CD4-positive, alpha-beta T cell treated with Interleukin-1 beta for 1 hour (primary cell): ENCODE data around the gene MEAK7.

Source experiments
- DNase-seq, 2 donors: peaks; one replicate each; pipeline ENCODE4 v3.0.0-alpha.2; 2020 to 2022

Gene MEAK7

DNA sequence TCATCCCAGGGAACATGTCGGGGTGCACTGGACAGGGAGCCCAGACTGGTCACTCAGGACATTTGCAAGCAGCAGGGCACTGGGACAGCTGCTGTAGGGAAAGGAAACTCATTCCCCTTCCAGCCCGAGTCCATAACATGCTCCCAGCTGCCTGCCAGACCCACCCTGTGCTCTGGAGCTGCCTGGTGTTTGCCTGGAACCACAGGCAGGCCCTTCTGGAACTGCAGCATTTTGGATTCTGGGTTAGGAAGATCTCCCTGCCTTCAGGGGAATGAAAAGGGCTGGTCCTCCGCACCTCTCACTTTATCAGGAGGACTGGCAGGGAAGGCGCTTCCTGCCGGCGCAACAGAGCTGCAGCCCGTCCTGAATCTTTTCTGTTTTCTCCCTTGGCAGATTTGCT is 41.2 kb downstream of the MEAK7 start:
- no peak for DNase-seq

DNA sequence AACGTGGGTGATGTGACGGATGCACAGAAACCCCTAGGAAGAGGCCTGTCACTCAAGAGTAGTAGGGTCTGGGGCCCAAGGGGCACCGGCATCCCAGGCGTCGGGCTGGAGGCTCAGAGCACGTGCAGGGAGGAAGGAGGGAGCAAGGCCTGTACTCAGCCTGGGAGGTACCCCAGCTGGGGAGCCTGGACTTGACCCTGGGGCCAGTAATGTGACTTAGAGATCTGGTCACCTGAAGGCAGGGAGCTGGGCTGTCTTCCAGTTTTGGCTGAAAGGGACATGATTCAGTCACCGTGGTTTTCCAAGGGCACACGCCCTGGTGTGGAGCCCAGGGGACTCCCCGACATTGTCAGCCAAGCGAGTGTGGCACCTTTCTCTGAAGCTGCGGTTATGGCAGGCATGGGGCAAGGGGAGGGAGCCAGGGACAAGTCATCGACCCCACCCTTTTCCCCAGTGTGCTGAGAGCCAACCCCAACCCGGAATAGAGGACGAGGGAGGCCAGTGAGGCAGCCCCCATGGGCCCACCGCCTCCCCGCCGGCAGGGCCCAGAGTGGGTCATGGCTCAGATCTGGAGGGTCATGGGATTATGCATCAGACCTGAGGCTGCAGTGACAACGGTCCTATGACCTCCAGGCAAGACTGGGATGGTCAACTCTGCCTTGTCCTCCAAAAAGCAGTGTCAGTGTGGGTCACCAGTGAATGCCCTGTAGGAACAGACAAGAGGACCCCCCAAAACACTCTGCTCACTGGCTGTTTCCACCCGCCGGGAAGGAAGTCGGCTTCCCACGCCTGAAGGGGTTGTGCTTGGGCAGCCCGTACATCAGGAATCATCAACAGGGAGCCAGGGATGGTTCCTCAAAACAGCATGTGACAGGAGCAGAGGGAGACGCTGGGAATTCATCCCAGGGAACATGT is 41.9 kb downstream of the MEAK7 start:
- DNase-seq = no peak

DNA sequence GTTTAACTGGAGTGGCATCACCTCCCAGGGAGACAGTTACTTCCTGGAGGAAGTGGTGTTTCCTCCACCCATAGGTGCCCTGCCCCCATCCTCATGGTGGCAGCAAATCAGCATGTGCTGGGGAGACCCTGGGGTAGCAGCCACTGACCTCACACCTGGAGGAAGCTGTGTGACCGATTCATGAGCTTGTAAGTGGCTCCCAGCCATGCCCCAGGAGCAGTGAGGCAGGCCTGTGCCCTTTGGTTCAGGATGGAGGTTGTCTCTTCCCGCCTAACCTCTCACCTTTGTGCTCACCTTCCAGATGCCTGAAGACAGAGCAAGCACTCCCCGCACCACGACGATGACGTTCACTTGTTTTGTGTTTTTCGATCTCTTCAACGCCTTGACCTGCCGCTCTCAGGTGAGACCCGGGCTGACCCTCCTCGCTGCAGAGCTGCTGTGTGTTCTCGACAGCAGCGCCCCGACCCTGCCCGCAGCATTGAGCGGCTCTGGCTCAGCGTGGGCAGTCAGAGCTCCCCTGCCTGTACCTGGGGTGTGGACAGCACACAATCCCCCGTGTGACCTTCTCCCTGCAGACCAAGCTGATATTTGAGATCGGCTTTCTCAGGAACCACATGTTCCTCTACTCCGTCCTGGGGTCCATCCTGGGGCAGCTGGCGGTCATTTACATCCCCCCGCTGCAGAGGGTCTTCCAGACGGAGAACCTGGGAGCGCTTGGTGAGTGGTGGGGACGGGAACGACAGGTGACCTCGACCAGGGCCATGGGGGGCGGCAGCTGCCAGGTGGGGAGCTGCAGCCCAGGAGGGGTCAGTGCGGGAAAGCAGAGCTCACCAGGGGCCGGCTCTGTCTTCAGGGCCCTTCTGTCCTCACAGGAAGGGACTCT is 42.8 kb downstream of the MEAK7 start:
- no peak for DNase-seq

DNA sequence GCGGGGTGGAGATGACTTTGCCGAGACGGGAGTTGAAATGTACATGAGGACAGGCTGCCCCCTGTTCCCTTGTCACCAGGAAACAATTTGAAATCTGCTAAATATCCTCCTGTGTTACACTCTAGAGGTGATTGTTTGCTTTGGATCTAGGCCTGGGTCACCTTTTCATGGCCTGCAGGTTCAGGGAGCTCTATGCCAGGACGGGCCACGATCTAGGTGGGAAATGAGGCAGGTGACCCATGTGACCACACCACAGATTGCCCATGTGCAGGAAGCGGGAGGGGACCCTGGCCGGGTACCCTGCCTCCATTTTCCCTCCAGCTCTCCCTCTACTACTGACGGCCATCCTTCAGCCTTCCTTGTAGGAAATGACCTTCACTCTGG is 43.4 kb downstream of the MEAK7 start:
- no peak for DNase-seq

DNA sequence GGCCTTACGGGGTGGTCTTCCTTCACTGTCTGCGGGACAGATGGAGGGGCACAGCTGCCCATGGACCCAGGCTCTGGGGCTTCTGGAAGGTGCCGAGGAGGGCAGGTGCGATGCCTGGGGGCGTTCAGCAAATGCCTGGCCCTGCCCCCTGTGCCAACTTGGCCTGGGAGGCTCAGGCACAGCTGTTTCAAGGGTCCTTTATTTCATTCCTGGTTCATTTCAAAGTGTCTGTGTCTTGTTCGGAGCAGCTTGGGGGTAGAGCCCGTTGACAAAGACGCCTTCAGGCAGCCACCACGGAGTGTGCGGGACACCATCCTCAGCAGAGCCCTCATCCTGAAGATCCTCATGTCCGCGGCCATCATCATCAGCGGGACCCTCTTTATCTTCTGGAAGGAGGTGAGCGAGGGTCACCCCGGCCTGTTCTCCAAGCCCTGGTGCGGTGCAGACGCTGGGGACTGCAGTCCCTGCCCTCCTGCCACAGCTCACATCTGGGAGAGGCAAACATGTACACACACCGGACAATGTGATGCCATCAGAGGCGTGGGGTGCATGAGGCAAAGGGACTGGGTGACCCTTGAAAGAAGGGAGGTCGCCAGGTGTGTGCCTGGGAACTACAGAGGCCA is 43.9 kb downstream of the MEAK7 start:
- DNase-seq = no peak

DNA sequence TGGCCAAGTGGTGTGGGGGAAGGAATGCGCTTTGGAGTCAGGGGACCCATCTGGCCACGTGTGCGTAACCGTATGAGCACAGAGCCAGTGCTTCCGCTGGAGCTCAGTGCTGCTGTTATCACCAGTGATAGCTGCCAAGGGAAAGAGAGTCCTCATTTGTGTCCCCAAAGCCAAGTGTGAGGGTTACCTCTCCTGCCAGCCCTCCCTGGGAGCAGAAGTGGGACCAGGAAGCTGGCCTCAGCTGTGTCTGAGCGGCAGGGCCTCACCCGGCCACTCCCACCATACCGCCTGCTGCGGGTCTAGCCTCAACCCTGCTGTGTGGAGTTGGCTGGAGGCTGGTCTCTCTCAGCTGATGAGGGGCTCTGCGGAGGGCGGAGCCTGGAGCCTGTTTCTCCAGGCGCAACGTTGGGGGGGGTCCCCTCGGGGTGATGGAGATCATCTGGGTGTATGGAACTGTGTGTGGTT is 44.5 kb downstream of the MEAK7 start:
- DNase-seq = no peak

DNA sequence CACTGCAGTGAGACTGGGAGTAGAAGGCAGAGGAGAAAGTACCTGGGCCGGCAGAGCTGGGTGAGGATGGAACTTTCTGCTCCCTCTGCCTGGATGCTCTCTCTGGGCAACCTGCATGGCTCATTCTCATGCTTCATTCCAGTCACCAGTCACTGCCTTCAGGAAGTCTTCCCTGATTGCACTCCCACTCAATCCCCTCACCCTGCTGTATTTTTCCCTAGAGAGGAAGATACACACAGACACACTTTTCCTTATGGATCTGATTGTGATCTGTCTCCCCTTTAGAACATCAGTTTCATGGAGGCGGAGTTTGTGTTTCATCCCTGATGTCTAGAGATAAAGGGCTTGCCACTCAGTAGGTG is 44.9 kb downstream of the MEAK7 start:
- no peak for DNase-seq

DNA sequence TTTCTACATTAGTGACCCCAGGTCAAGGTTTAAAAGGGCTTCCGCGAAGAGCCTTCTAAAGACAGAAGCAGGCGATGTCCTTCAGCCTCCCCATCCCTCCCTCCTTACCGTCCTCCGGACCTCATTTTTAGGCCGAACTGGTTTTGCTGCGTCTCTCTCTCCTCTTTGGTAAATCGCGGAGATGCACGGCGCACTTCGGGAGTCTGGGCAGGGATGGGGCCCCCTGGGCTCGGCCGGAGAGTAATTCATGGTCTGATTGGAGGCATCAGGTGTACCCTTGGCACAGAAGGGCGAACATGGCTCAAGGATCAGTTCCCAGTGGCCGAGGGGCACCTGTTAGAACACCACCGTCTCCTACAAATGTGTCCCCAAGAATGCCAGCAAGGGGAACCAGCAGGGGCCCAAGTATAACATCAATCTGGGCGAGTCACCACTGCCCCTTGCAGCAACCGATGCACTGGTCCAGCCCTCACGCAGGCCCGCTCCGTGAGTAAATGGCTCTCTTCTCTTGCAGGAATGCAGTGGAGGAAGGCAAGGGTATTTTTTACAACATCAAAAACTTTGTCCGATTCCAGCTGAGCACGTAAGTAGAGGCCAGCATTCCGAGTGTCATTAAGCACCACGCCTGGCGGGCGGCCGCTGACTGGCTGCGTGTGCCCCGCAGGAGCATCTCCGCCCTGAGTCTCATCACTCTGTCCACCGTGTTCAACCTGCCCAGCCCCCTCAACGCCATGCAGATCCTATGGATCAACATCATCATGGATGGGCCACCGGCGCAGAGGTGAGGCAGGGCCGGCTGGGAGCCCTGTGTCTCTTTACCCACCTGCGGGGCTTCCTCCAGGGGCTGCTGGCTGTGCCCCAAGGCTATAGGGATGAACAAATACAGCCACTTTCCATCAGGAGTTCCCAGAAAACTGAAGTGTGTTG is 45.6 kb downstream of the MEAK7 start:
- DNase-seq = no peak

DNA sequence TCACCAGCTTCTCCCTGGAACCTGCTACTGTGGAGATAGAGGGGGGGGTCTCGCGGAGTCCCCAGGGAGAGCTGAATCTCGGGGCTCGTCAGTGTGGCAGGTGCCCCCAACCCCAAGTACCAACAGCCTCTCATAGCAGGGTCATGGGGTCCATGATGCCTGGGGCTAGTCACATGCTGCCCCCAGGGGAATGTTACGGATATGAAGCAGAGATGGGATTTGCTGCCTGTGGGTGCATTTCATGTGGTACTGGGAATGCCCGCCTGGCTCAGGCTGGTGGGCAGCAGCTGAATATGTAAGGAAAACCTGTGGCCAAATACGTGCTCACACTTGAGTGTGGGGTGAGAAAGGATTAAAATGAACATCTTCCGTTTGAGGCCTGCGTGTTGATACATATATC is 49.4 kb downstream of the MEAK7 start:
- no peak for DNase-seq
